Islet of Langerhans (tissue), 1 donor: ENCODE results near the gene TRAF3.

Experiments used
- FAIRE-seq: peaks from one replicate; lab custom pipeline; 2011; peaks lifted over from hg19 to GRCh38; lab: Jason Lieb, UNC

TRAF3 gene

DNA sequence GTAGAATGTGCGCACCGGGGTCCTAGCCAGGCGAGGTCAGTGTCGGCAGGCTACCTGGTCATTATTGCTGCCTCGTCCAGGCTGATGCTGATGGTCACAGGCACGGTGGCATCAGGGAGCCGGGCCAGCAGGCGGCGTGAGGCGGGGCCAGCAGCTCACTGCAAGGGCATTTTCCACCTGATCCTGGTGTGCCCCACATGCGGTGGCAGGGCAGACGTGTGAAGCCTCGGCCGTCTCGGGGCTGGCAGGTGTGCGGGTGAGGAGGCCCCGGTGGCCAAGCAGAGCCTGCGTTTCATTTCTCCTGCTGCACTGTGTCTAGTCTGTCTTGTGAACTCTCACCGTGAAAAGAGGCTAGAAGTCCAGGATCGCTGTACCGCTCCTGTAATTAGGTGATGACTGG lies 133.2 kb downstream of the TRAF3 start:
- FAIRE-seq: no peak

GRCh38 chr14:102911541-102911951 lies 134.3 kb downstream of the TRAF3 start:
- FAIRE-seq: no peak

GRCh38 chr14:102911991-102912761 lies 134.9 kb downstream of the TRAF3 start:
- FAIRE-seq: no peak

- no peak for FAIRE-seq
Measured at GRCh38 chr14:102913341-102914211, 136.3 kb downstream of the TRAF3 start.

DNA sequence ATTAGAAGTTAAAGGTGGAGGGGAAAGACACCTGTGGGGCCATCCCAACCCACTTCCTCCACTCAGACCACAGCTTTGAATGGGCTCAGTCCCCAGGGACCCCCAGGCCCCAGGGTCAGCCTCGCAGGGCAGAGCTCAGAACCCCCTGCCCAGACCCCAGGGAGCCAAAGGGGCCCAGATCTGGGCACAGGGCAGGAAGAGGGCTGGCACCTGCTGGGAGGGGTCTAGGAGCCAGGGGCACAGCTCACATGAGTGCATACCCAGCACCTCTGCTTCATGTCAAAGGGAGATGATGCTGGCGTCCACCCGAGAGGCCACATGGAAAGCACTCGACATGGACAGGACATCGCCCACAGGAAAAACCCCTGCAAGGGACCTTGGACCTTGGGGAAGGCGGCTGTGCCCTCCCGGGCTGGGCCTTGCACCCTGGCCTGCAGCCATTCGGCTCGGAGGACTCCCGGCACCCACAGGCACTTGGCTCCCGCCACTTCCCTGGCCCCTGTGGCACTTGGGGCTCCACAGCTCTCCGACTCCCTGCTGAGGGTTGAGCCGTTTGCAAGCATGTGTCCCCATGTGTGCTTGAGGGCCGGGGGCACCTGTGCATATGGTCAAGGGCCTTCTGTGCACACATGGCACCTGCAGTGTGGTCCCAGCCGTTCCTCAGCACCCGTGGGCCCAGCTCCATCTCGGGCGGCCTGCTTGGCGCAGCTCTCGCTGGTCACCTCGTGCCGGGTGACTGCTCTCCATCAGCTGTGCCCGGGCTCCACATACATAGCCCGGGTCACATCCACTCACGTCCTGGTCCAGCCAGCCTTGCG lies 137.4 kb downstream of the TRAF3 start:
- no peak for FAIRE-seq

- no peak for FAIRE-seq
Measured at GRCh38 chr14:102915292-102916110, 138.3 kb downstream of the TRAF3 start.

GRCh38 chr14:102916347-102917055 lies 139.3 kb downstream of the TRAF3 start:
- no peak for FAIRE-seq

GRCh38 chr14:102917056-102917385 lies 139.8 kb downstream of the TRAF3 start:
- FAIRE-seq: no peak

- FAIRE-seq: no peak
Measured at GRCh38 chr14:102917469-102918211, 140.4 kb downstream of the TRAF3 start.

DNA sequence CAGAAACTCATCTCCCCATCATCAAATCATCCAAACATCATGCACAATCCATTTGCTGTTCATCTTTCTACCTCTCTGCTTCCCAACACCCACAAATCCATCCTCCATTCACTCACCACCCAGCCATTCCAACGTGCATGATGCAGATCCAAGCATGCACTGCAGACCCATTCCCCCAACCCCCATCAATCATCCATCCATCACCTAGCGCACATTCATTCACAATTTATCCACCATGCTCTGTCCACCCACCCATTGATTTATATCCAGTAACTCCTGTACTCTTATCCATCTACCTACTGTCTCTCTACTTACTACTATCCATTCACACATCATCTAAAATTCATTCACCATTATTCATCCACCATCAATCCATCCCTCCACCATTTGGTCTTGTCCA lies 141.2 kb downstream of the TRAF3 start:
- FAIRE-seq: no peak

DNA sequence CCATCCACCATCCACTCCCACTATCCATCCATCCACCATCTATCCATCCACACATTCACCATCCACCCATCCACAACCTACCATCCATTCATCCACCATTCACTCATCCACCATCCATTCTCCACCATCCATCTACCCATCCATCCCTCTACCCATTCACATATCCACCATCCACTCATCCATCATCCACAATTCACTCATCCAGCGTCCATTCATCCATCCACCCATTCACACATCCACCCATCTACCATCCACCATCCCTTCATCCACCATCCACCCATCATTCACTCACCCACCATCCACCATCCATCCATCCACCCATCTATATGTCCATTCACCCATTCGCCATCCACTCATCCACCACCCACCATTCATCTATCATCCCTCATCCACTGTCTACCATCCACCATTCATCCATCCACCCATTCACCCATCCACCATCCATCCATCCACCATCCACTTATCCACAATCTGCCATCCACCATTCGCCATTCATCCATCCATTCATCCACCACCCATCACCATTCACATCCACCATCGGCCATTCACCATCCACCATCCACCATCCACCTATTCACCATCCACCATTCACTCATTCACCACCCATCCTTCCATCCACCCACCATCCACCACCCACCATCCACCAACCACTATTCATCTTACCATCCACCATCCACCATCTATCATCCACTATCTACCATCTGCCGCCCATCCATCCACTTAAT lies 143.2 kb downstream of the TRAF3 start:
- FAIRE-seq: no peak

- FAIRE-seq: no peak
Measured at GRCh38 chr14:102920998-102921304, 143.7 kb downstream of the TRAF3 start.

DNA sequence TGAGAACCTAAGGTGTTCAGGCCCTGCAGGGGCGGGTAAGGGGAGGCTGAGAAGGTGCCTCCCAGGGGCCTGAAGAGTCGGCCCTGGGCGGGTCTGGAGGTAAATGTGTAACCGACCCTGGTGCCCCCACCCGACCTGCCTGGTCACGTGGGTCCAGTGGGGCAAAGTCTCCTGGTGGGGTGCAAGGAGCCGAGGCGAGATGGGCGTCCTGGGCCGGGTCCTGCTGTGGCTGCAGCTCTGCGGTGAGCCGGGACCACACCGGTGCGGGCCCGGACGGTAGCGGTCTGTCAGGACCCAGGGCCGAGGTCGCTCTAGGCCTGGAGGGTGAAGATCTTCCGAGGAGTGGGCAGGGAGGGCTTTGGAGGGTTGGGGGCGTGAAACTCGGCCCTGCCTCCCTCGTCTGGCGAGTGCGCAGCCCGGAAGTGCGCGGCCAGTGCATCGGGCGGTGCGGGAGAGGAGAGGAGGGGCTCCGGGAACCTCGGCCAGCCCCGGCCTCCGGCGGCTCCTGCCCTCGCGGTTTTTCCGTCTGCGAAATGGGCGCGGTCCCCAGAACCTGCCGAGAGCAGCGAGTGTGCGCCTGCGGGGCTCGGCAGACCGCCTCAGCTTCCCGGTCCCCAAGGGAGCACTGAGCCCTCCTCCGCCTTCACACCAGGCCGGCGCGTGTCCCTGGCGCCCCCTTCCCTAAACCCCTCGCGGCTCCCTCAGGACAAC lies 145.4 kb downstream of the TRAF3 start, which contains the start of gene AMN:
TSS of gene AMN (plus strand) at position 174 of the 711 bp plus-strand sequence. CDS start at position 200, 26 bp downstream.
- no peak for FAIRE-seq

GRCh38 chr14:102923201-102923924 lies 146.1 kb downstream of the TRAF3 start:
- FAIRE-seq: no peak

DNA sequence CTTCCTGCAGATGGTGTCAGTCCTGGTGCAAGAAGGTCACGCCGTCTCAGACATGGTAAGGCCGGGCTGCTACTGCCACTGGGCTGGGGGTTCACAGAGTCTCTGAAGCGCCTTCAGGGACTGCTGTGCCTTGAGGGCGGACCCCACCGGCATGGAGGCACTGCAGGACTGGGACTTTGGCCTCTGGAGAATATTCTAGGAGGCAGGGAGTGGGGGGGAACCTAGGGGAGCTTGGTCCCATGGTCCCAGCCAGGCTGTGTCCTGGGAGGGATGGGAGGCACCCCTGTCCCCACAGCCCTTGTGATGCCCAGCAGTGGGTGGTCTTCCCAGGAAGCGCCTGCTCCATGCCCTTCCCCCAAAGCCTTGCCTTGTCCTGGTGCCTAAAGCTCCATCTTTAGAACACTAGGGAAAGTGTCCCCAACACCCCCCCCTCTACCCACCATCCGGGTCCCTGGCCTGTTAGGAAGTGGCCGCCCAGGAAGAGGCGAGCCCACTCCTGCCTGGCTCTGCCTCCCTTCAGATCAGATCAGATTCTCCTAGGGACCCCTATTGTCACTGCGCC lies 146.8 kb downstream of the TRAF3 start:
- no peak for FAIRE-seq

GRCh38 chr14:102924632-102925588 lies 147.7 kb downstream of the TRAF3 start:
- FAIRE-seq: no peak

DNA sequence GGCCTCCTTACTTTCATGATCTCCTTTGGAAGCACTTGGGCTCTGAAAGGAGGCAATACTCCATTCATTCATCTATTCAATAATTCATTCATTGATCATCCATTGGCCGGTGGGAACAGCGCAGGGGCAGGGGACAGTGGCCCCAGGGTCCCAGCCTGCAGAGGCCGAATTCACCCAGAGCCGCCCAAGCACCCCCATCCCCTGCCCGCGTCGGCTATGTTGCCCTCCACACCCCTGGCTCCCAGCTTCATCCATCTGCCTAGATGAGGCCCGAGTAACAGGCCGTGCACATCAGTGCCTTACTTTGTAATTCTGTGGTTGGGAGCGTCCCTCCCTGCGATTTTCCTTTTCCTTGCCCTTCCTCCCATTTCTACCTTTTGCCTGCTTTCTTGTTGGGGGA lies 148.4 kb downstream of the TRAF3 start:
- FAIRE-seq: no peak
